GM23338 (cell line): Measurements from ENCODE around the gene ACTR2.

ENCODE experiments used
- CREB1 ChIP-seq: fragments of 250-450 bp; sonication (Bioruptor Pico); IDR thresholded peaks from 2 replicates; pipeline ENCODE4 v1.5.0; 2020; ENCODE audit warnings: low read depth, mild to moderate bottlenecking, moderate library complexity
- CTCF ChIP-seq, 2 experiments: fragments of 200-600 bp in 1 of 2; sonication (generic) in 1 of 2; conservative IDR thresholded peaks; 2 replicates each; pipeline versions ENCODE4 v1.5.1 to v1.6.1; 2016 to 2017; ENCODE audit warnings: antibody characterized with exemption in 2 of 2, low read depth in 2 of 2, mild to moderate bottlenecking in 2 of 2, moderate library complexity in 1 of 2
- EZH2 ChIP-seq: fragments of 200-600 bp; sonication (generic); IDR thresholded peaks from one replicate; pipeline ENCODE4 v1.8.0; 2017; ENCODE audit warnings: antibody characterized with exemption, mild to moderate bottlenecking, low read depth; ENCODE audit not compliant: unreplicated experiment
- EZH2phosphoT487 ChIP-seq: fragments of 200-600 bp; sonication (generic); IDR thresholded peaks from one replicate; pipeline ENCODE4 v1.8.1; 2018; ENCODE audit warnings: antibody characterized with exemption; ENCODE audit not compliant: unreplicated experiment
- JUNB ChIP-seq: IDR thresholded peaks from one replicate; pipeline ENCODE4 v1.6.1; 2016; ENCODE audit warnings: antibody characterized with exemption; ENCODE audit not compliant: unreplicated experiment
- NANOG ChIP-seq: IDR thresholded peaks from 2 replicates; pipeline ENCODE4 v1.6.1; 2016; ENCODE audit warnings: antibody characterized with exemption, borderline replicate concordance
- POLR2AphosphoS5 ChIP-seq: IDR thresholded peaks from 2 replicates; pipeline ENCODE4 v1.6.1; 2016; ENCODE audit warnings: antibody characterized with exemption, low read depth
- REST ChIP-seq: IDR thresholded peaks from one replicate; pipeline ENCODE4 v1.6.1; 2018; ENCODE audit warnings: antibody characterized with exemption; ENCODE audit not compliant: unreplicated experiment
- STAT1 ChIP-seq: IDR thresholded peaks from one replicate; pipeline ENCODE4 v1.6.1; 2016; ENCODE audit warnings: antibody characterized with exemption; ENCODE audit not compliant: unreplicated experiment
- ZNF331 ChIP-seq: fragments of 250-450 bp; sonication (Bioruptor Pico); IDR thresholded peaks from 2 replicates; pipeline ENCODE4 v1.5.0; 2020; ENCODE audit warnings: low read depth, mild to moderate bottlenecking, moderate library complexity

DNA sequence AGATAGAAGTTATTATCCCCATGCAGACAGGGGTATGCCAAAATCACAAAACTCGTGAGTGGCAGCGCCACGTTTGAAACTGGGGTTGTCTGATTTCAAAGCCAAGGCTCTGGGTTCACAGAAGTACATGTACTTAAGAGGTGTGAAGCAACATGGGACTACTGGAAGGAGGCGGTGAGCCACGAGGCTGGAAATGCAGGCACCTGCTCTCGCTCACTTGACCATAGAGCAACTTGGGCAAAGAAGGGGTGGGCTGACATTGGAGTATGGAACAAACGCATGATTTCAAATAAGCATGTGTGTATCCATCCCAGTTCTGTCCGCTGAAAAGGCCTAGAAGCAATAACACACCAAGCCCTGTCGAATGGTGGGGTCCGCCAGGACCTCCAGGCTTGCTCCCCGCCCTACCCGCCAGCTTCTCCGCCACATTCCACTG lies 593 bp upstream of the ACTR2 start:
- TF ChIP-seq EZH2 (no peak), CTCF (conservative IDR thresholded peaks at IDR 0.05; ENCODE audit: low read depth in 2 of 2) (no peak), POLR2AphosphoS5 (no peak), CREB1 (CRISPR knock-in tag) (no peak), ZNF331 (CRISPR knock-in tag) (no peak), EZH2phosphoT487 (no peak), JUNB (no peak), REST (no peak), NANOG (no peak), STAT1 (no peak)
